Stomach (tissue), 9 donors: ENCODE measurements around the gene ENAH. TPM values are rescaled to one million over a fixed set of nuclear protein-coding genes. Genes with fewer than 3 reads are reported as not detected.

Experiments used
- DNase-seq, 2 donors: peaks; one replicate each; pipeline versions ENCODE4 v3.0.0 to v3.0.0-alpha.2; 2013 to 2019
- H3K27ac ChIP-seq, 5 donors: fragments of 200-600 bp in 4 of 5; sonication (generic) in 4 of 5; one replicate each; pipeline ENCODE4 v1.5.1; 2013 to 2019; ENCODE audit warnings: mild to moderate bottlenecking in 1 of 5, moderate library complexity in 1 of 5
- H3K27me3 ChIP-seq, 3 donors: fragments of 200-600 bp; sonication (generic); one replicate each; pipeline ENCODE4 v1.5.1; 2017 to 2019; ENCODE audit warnings: mixed run types in 1 of 3
- H3K36me3 ChIP-seq, 4 donors: fragments of 200-600 bp; sonication (generic); 1 replicate in 3 of 4; 2 replicates in 1 of 4; pipeline ENCODE4 v1.5.1; 2016 to 2019
- H3K4me1 ChIP-seq, 4 donors: fragments of 200-600 bp; sonication (generic); one replicate each; pipeline ENCODE4 v1.5.1; 2016 to 2019
- H3K4me3 ChIP-seq, 4 donors: fragments of 200-600 bp; sonication (generic) in 3 of 4; one replicate each; pipeline ENCODE4 v1.5.1; 2016 to 2019; ENCODE audit warnings: mild to moderate bottlenecking in 1 of 4
- H3K9me3 ChIP-seq, 4 donors: fragments of 200-600 bp; sonication (generic); one replicate each; pipeline ENCODE4 v1.5.1; 2016 to 2019
- EP300 ChIP-seq: sonication (generic); formaldehyde crosslinking; IDR thresholded peaks from one replicate; pipeline ENCODE4 v1.6.1; 2017; ENCODE audit warnings: antibody characterized with exemption
- POLR2A ChIP-seq, 4 donors: fragments of 450-650 bp; IDR thresholded peaks; one replicate each; pipeline ENCODE4 v1.6.1; 2016; ENCODE audit warnings: antibody characterized with exemption in 4 of 4, control low read depth in 2 of 4, mild to moderate bottlenecking in 1 of 4, moderate library complexity in 1 of 4
- POLR2AphosphoS5 ChIP-seq, 3 donors: sonication (generic); formaldehyde crosslinking; IDR thresholded peaks; one replicate each; pipeline ENCODE4 v1.6.1; 2016; ENCODE audit warnings: antibody characterized with exemption in 3 of 3
- WGBS, 5 donors: extraction: QIAGEN DNeasy Blood & Tissue Kit in 3 of 5; methylation state at CpG; one replicate each; pipeline versions ENCODE4 v1.1.5 to v1.1.7; 2013 to 2018; 5-methylcytosine and 5-hydroxymethylcytosine counted together
- intact Hi-C: fragments of 100-400 bp; cut with DNase I; formaldehyde crosslinking; loops from one replicate; pipeline ENCODE4 v1.15.1; 2023; ENCODE audit warnings: low total_unique reads
- polyA plus RNA-seq, 3 donors: library from polyadenylated mRNA; stranded (reverse); fragments of 200-250 nt; gene quantifications; one replicate each; pipeline ENCODE4 v1.2.3, GENCODE V29; 2013
- total RNA-seq, 5 donors: library from RNA; depleted of rRNA; stranded (reverse); fragments of >200 nt; gene quantifications; one replicate each; pipeline versions ENCODE4 v1.1.0 to v1.2.3, GENCODE V29; 2014 to 2016
- TF ChIP-seq, protein P1 (sequence below), 7 experiments: fragments of 450-650 bp in 4 of 7; fragments of 200-600 bp in 3 of 7; sonication (generic) in 3 of 7; IDR thresholded peaks; one replicate each; pipeline ENCODE4 v1.5.1; 2016 to 2019; ENCODE audit warnings: antibody characterized with exemption in 7 of 7, control low read depth in 2 of 7, mild to moderate bottlenecking in 1 of 7
- donor health status: healthy with polysubstance abuse.
- donor health status: Bipolar disorder and iron deficiency.
- donor health status: healthy.

The ENAH gene
- total and polyA plus RNA-seq, 8 donors, result 8.5 to 186 (median 110) TPM

GRCh38 chr1:225460737-225461532 lies 192.0 kb downstream of the ENAH start:
- no peaks in the 10 kb centered on the region for H3K36me3 ChIP-seq
- H3K27me3 ChIP-seq, result no peaks in the 10 kb centered on the region
- H3K4me1 ChIP-seq, result peaks cover 9 to 40% (median 27%) of the 10 kb centered on the region in 4 donors
- H3K4me3 ChIP-seq, result no peak overlapping the region
- DNase-seq, result no peak
- TF ChIP-seq EP300, result no peak
- TF ChIP-seq POLR2AphosphoS5 (IDR thresholded peaks at IDR 0.05), result no peak
- no peak for TF ChIP-seq POLR2A (IDR thresholded peaks at IDR 0.05)
- TF ChIP-seq, protein P1, sequence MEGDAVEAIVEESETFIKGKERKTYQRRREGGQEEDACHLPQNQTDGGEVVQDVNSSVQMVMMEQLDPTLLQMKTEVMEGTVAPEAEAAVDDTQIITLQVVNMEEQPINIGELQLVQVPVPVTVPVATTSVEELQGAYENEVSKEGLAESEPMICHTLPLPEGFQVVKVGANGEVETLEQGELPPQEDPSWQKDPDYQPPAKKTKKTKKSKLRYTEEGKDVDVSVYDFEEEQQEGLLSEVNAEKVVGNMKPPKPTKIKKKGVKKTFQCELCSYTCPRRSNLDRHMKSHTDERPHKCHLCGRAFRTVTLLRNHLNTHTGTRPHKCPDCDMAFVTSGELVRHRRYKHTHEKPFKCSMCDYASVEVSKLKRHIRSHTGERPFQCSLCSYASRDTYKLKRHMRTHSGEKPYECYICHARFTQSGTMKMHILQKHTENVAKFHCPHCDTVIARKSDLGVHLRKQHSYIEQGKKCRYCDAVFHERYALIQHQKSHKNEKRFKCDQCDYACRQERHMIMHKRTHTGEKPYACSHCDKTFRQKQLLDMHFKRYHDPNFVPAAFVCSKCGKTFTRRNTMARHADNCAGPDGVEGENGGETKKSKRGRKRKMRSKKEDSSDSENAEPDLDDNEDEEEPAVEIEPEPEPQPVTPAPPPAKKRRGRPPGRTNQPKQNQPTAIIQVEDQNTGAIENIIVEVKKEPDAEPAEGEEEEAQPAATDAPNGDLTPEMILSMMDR (IDR thresholded peaks at IDR 0.05), result no peak
- peak overlapping the region in 3 of 5 donors; percentile 26 to 58 (median 41) for H3K27ac ChIP-seq
- intact Hi-C loops, result no loop called here
- WGBS, 5 donors, result 62 to 71% (median 68%) methylated on average over 8 of the region's 8 CpGs
- no peaks in the 10 kb centered on the region for H3K9me3 ChIP-seq

DNA sequence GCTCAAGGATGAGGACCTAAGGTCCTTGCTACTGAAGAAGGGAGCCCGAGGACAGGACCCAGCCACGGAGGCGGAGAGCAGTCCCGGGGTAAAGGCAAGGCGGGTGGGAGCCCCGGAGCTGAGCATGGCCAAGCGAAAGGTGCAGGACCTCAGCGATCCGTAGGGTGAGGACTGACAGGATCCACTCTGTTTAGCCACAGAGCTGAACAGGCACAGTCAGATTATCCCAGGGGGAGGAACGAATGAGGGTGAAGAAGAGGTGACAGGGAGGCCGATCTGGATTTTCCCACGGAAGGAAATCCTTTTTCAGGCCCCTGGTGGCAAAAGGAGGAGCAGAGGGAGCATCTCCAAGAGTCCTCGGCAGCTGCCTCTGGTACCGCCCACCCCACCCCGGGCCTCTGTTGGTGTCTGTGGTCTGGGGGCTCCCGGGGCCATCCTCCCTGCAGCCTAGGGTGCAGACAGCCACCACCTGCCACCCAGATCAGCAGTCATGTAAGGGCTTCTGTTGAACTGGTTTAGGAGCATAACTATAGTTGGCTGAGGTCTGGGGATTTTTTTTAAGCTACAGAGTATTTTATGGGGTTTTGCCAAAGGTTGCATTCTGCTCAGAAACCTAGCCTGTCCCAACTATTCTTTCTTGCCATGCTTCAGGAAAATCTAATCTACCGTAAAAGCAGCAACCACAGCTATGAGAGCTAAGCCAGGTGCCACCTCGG lies 192.7 kb downstream of the ENAH start:
- no peak overlapping the region for H3K4me3 ChIP-seq
- peak overlapping the region in 3 of 5 donors; percentile 39 to 58 (median 41) for H3K27ac ChIP-seq
- H3K27me3 ChIP-seq, result no peaks in the 10 kb centered on the region
- no peaks in the 10 kb centered on the region for H3K9me3 ChIP-seq
- DNase-seq, result no peak
- no peaks in the 10 kb centered on the region for H3K36me3 ChIP-seq
- 57 to 68% (median 65%) methylated on average over 16 to 18 of the region's 18 CpGs for WGBS, 5 donors
- H3K4me1 ChIP-seq, result peaks cover 9 to 41% (median 29%) of the 10 kb centered on the region in 4 donors
- intact Hi-C loops, result no loop called here
- TF ChIP-seq EP300, result no peak
- TF ChIP-seq POLR2AphosphoS5 (IDR thresholded peaks at IDR 0.05), result no peak
- TF ChIP-seq, protein P1 (IDR thresholded peaks at IDR 0.05), result no peak
- TF ChIP-seq POLR2A (IDR thresholded peaks at IDR 0.05), result no peak

GRCh38 chr1:225458222-225458631 lies 194.7 kb downstream of the ENAH start:
- no peak for TF ChIP-seq EP300
- H3K9me3 ChIP-seq, result no peaks in the 10 kb centered on the region
- H3K27ac ChIP-seq, result peak overlapping the region in 1 of 5 donors; percentile 24
- DNase-seq, result no peak
- H3K36me3 ChIP-seq, result no peaks in the 10 kb centered on the region
- H3K27me3 ChIP-seq, result no peaks in the 10 kb centered on the region
- H3K4me1 ChIP-seq, result peaks cover 21 to 56% (median 42%) of the 10 kb centered on the region in 4 donors
- WGBS, 5 donors, result 52 to 76% (median 69%) methylated on average over 2 of the region's 2 CpGs
- no peak overlapping the region for H3K4me3 ChIP-seq
- intact Hi-C loops, result no loop called here

DNA sequence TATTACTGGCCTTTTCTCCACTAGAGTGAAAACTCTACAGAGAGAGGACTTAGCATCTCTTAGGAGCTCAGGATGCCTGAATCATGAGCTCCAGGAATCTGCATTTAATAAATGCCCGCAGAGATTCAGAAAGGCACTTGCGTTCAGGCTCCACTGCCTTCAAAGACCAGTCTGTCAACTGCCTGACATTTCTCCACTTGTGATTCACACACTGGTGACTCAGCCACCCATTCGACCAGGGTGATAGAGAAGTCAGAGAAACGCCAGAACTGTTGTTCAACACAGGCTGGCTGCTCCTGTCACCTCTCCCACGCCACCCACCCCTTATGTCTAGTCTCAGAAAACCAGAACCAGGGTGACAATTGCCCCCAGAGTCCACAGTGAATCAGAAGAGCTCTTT lies 198.2 kb downstream of the ENAH start:
- Histone ChIP-seq H3K4me3 (no peak overlapping the region), H3K9me3 (no peaks in the 10 kb centered on the region), H3K4me1 (peaks cover 13 to 37% (median 20%) of the 10 kb centered on the region in 4 donors), H3K27me3 (no peaks in the 10 kb centered on the region), H3K36me3 (no peaks in the 10 kb centered on the region), H3K27ac (peak overlapping the region in 4 of 5 donors; percentile 46 to 84 (median 62))
- no peak for TF ChIP-seq EP300
- TF ChIP-seq, protein P1 (IDR thresholded peaks at IDR 0.05), result no peak
- TF ChIP-seq POLR2A (IDR thresholded peaks at IDR 0.05), result no peak
- TF ChIP-seq POLR2AphosphoS5 (IDR thresholded peaks at IDR 0.05), result peak in 2 of 3 donors; percentile 4 to 76
- intact Hi-C loops, result no loop called here
- 22 to 33% (median 30%) methylated on average over 5 of the region's 5 CpGs for WGBS, 5 donors
- DNase-seq, result peak; percentile 45 to 65
